CD14-positive monocyte (primary cell): ENCODE data around the gene PCNP. TPM values are rescaled to one million over a fixed set of nuclear protein-coding genes. Genes with fewer than 3 reads are reported as not detected.
A peak's percentile ranks its signal among the peaks of the same experiment; 100 is the strongest.

Source experiments
- DNase-seq, 3 donors: peaks; one replicate each; pipeline ENCODE4 v3.0.0-alpha.2; 2011 to 2022
- H2AFZ ChIP-seq: 2 replicates; pipeline ENCODE4 v1.6.0; 2012; ENCODE audit warnings: mild to moderate bottlenecking, low read depth, low read length, inconsistent platforms; ENCODE audit not compliant: insufficient read depth, poor library complexity, severe bottlenecking
- H3K27ac ChIP-seq, 2 donors: 1 replicate in 1 of 2; 2 replicates in 1 of 2; pipeline ENCODE4 v1.5.1; 2012 to 2013; ENCODE audit warnings: low read length in 2 of 2, control low read depth in 1 of 2, inconsistent platforms in 1 of 2, low read depth in 1 of 2, mild to moderate bottlenecking in 1 of 2
- H3K27me3 ChIP-seq, 2 donors: one replicate each; pipeline versions ENCODE4 v1.6.0 to v1.6.1; 2011 to 2013; ENCODE audit warnings: low read length in 2 of 2; ENCODE audit not compliant: control insufficient read depth in 2 of 2, insufficient read depth in 2 of 2
- H3K36me3 ChIP-seq, 2 donors: replicated peaks in 1 of 2; 1 replicate in 1 of 2; 2 replicates in 1 of 2; pipeline versions ENCODE4 v1.5.1 to v1.6.1; 2012 to 2013; ENCODE audit warnings: low read length in 2 of 2, control low read depth in 1 of 2, inconsistent platforms in 1 of 2, mild to moderate bottlenecking in 1 of 2; ENCODE audit not compliant: insufficient read depth in 2 of 2, control insufficient read depth in 1 of 2
- H3K4me1 ChIP-seq, 2 donors: 1 replicate in 1 of 2; 2 replicates in 1 of 2; pipeline versions ENCODE4 v1.5.1 to v1.6.1; 2012 to 2013; ENCODE audit warnings: low read length in 2 of 2, control low read depth in 1 of 2, inconsistent platforms in 1 of 2, mild to moderate bottlenecking in 1 of 2, moderate library complexity in 1 of 2; ENCODE audit not compliant: insufficient read depth in 2 of 2, control insufficient read depth in 1 of 2
- H3K4me2 ChIP-seq: replicated peaks from 2 replicates; pipeline ENCODE3; 2012; ENCODE audit warnings: low read length, moderate library complexity, mild to moderate bottlenecking; ENCODE audit not compliant: poor library complexity, severe bottlenecking; ENCODE audit errors: extremely low read depth
- H3K4me3 ChIP-seq, 3 experiments: fragments of 200-600 bp in 1 of 3; sonication (generic) in 1 of 3; replicated peaks in 1 of 3; 1 replicate in 2 of 3; 2 replicates in 1 of 3; pipeline ENCODE4 v1.5.1; 2011 to 2013; ENCODE audit warnings: low read length in 3 of 3, mild to moderate bottlenecking in 3 of 3, control low read depth in 2 of 3, low read depth in 2 of 3, inconsistent platforms in 1 of 3, moderate library complexity in 1 of 3
- H3K79me2 ChIP-seq: 2 replicates; pipeline ENCODE4 v1.6.0; 2012; ENCODE audit warnings: mild to moderate bottlenecking, control low read depth, inconsistent platforms, low read length, moderate library complexity; ENCODE audit not compliant: insufficient read depth
- H3K9ac ChIP-seq: 2 replicates; pipeline ENCODE4 v1.6.0; 2017; ENCODE audit warnings: low read length, mild to moderate bottlenecking; ENCODE audit not compliant: insufficient read depth, poor library complexity, severe bottlenecking
- H3K9me3 ChIP-seq, 2 donors: replicated peaks in 1 of 2; 1 replicate in 1 of 2; 2 replicates in 1 of 2; pipeline versions ENCODE4 v1.5.1 to v1.6.1; 2012 to 2013; ENCODE audit warnings: low read length in 2 of 2, control low read depth in 1 of 2; ENCODE audit not compliant: control insufficient read depth in 1 of 2, insufficient read depth in 1 of 2
- H4K20me1 ChIP-seq: 2 replicates; pipeline ENCODE4 v1.6.0; 2012; ENCODE audit warnings: mild to moderate bottlenecking, low read length, control low read depth, moderate library complexity; ENCODE audit not compliant: insufficient read depth
- H3K27ac Mint-ChIP-seq, 7 donors: one replicate each; pipeline ENCODE4 v1.8.0; 2020; ENCODE audit warnings: mild to moderate bottlenecking in 7 of 7, mixed read lengths in 7 of 7, moderate library complexity in 6 of 7, inconsistent platforms in 2 of 7
- H3K27me3 Mint-ChIP-seq, 3 donors: one replicate each; pipeline ENCODE4 v1.8.0; 2021 to 2022; ENCODE audit warnings: low read depth in 3 of 3, mild to moderate bottlenecking in 3 of 3, mixed read lengths in 3 of 3, moderate library complexity in 3 of 3, inconsistent platforms in 1 of 3
- H3K36me3 Mint-ChIP-seq, 2 donors: one replicate each; pipeline ENCODE4 v1.8.0; 2020; ENCODE audit warnings: mixed read lengths in 2 of 2, inconsistent platforms in 1 of 2, mild to moderate bottlenecking in 1 of 2
- H3K4me1 Mint-ChIP-seq: one replicate; pipeline ENCODE4 v1.8.0; 2020; ENCODE audit warnings: mild to moderate bottlenecking, mixed read lengths
- H3K4me3 Mint-ChIP-seq, 2 donors: one replicate each; pipeline ENCODE4 v1.8.0; 2020; ENCODE audit warnings: mild to moderate bottlenecking in 2 of 2, mixed read lengths in 2 of 2, moderate library complexity in 1 of 2
- H3K9me3 Mint-ChIP-seq, 7 donors: one replicate each; pipeline ENCODE4 v1.8.0; 2020 to 2022; ENCODE audit warnings: mixed read lengths in 7 of 7, mild to moderate bottlenecking in 6 of 7, moderate library complexity in 6 of 7, inconsistent platforms in 2 of 7
- CTCF ChIP-seq: fragments of 200-600 bp; IDR thresholded peaks from one replicate; pipeline ENCODE4 v1.8.0; 2022; ENCODE audit warnings: antibody characterized with exemption, mild to moderate bottlenecking
- WGBS: methylation state at CpG from one replicate; pipeline ENCODE4 v1.1.5; 2013; ENCODE audit warnings: missing lambda C conversion rate; ENCODE audit not compliant: insufficient coverage; 5-methylcytosine and 5-hydroxymethylcytosine counted together
- intact Hi-C, 2 donors: fragments of 100-400 bp; cut with micrococcal nuclease; formaldehyde crosslinking; loops; one replicate each; pipeline versions ENCODE4 v1.15.0 to v1.15.1; 2023
- polyA plus RNA-seq, 3 donors: library from polyadenylated mRNA; depleted of rRNA in 1 of 3; unstranded in 2 of 3; stranded (reverse) in 1 of 3; fragments of 300-500 nt in 2 of 3; fragments of >200 nt in 1 of 3; fragmentation: Illumina TruSeq in 2 of 3; gene quantifications; 1 replicate in 2 of 3; 2 replicates in 1 of 3; pipeline ENCODE4 v1.2.3, GENCODE V29; 2012 to 2021

The PCNP gene
- polyA plus RNA-seq, 3 donors: 32.0 to 68.2 (median 57.4) TPM

- TF ChIP-seq CTCF: no peak
- Mint-ChIP-seq H3K36me3 (peaks cover 22 to 26% of the 10 kb centered on the region in 2 donors), H3K4me1 (peaks cover 27% of the 10 kb centered on the region), H3K27me3 (peaks cover 4 to 17% (median 9%) of the 10 kb centered on the region in 3 donors), H3K27ac (peak within 1 kb of the TSS; percentile 93 to 99 (median 97)), H3K9me3 (peaks cover 0 to 5% (median 0%) of the 10 kb centered on the region in 7 donors), H3K4me3 (peak within 1 kb of the TSS; percentile 93 to 97)
- Histone ChIP-seq H3K4me1 (peaks cover 24 to 29% of the 10 kb centered on the region in 2 donors), H2AFZ (peak within 1 kb of the TSS; percentile 83), H3K9ac (peak within 1 kb of the TSS; percentile 71), H3K27me3 (peaks cover 4 to 7% of the 10 kb centered on the region in 2 donors), H3K27ac (peak within 1 kb of the TSS; percentile 81 to 91), H3K36me3 (peaks cover 14 to 23% of the 10 kb centered on the region in 2 donors), H4K20me1 (peaks cover 25% of the 10 kb centered on the region), H3K4me3 (peak within 1 kb of the TSS; percentile 77 to 91 (median 81)), H3K79me2 (peaks cover 47% of the 10 kb centered on the region), H3K4me2 (peak within 1 kb of the TSS; percentile 75), H3K9me3 (no peaks in the 10 kb centered on the region)
- peak; percentile 91 to 94 (median 92) for DNase-seq
- intact Hi-C loops: loop anchor here (5.0 to 10.0 kb wide), 2 partner anchors 47 to 49 kb away; partner anchors contain the start of gene SENP7 (in 2 of the 2)
- under 1% methylated on average over 12 of the region's 35 CpGs for WGBS
Measured at GRCh38 chr3:101561630-101562328, 12.2 kb upstream of the PCNP start, which contains the start of gene TRMT10C. Gene TRMT10C (plus strand): TSS chr3:101561868. CDS start chr3:101564782, 2,914 bp downstream.

- peaks cover 23% of the 10 kb centered on the region for H4K20me1 ChIP-seq
- peaks cover 27 to 37% of the 10 kb centered on the region in 2 donors for H3K36me3 Mint-ChIP-seq
- H3K4me1 ChIP-seq: peaks cover 14 to 18% of the 10 kb centered on the region in 2 donors
Measured at GRCh38 chr3:101567528-101568317, 6.3 kb upstream of the PCNP start.

More at GRCh38 chr3:101567528-101568317, 6.3 kb upstream of the PCNP start:
- peaks cover 22% of the 10 kb centered on the region for H3K4me1 Mint-ChIP-seq
- no peak overlapping the region for H3K9ac ChIP-seq
- TF ChIP-seq CTCF: no peak
- DNase-seq: no peak
- H3K4me3 ChIP-seq: no peak overlapping the region
- no peak overlapping the region for H3K4me3 Mint-ChIP-seq
- no peak overlapping the region for H3K4me2 ChIP-seq
- peaks cover 36% of the 10 kb centered on the region for H3K79me2 ChIP-seq
- no peaks in the 10 kb centered on the region for H3K9me3 Mint-ChIP-seq
- 97% methylated on average over 3 of the region's 6 CpGs for WGBS
- H3K36me3 ChIP-seq: peaks cover 17 to 26% of the 10 kb centered on the region in 2 donors
- peak overlapping the region in 1 of 7 donors; percentile 2 for H3K27ac Mint-ChIP-seq
- intact Hi-C loops: loop anchor here in 1 of 2 donors (10.0 kb wide), 1 partner anchor 53 kb away; the partner anchor contains the start of gene SENP7
- no peak overlapping the region for H2AFZ ChIP-seq
- H3K9me3 ChIP-seq: no peaks in the 10 kb centered on the region
- no peak overlapping the region for H3K27ac ChIP-seq
- no peaks in the 10 kb centered on the region for H3K27me3 ChIP-seq
- peaks cover 0 to 4% (median 3%) of the 10 kb centered on the region in 3 donors for H3K27me3 Mint-ChIP-seq
